GM12891 (cell line): Measurements from ENCODE around the gene ANKDD1B.

Experiments
- POLR2A ChIP-seq: IDR thresholded peaks from 2 replicates; pipeline ENCODE4 v1.6.1; 2011; ENCODE audit warnings: low read depth, low read length, control low read depth
- POLR2AphosphoS5 ChIP-seq: IDR thresholded peaks from 2 replicates; pipeline ENCODE4 v1.6.1; 2011; ENCODE audit warnings: low read depth, low read length, control low read depth

DNA sequence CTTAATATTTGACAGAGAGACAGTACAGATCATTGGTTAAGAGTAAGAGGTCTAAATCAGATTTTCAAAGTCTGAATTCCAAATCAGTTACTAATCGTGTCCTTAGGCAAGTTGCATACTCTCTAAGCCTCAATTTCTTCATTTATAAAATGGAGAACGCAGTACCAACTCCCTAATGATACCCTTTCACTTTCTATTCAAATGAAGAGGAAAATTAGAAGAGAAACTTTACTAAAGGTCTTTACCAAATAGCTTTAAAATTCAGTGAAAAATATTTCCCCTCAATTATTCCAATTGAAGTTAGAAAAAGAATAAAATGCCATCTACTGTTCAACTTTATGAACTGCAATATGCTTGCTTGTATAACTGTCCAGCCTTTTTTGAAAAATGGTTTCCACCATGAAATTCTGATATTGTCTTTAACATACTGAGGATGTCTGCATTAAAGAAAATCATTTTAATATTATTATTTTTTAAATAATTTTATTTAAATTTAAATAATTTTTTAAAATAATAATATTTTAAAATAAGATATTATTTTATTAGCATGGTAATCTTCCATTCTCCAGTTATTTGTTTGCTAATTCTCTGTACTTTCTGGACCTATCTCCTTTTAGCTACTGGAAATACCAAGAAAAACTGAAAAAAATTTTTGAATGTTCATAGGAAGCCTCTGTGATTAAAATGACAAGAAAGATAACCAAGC is 70.0 kb downstream of the ANKDD1B start:
- TF ChIP-seq POLR2A (no peak), POLR2AphosphoS5 (no peak)
